Smooth muscle cell (in vitro differentiated cells): ENCODE results near the gene SMTNL2. TPM values are rescaled to one million over a fixed set of nuclear protein-coding genes. Genes with fewer than 3 reads are reported as not detected.

ENCODE experiments used
- DNase-seq: peaks from one replicate; lab custom pipeline; 2025; ENCODE audit not compliant: unreplicated experiment; lab: John Stamatoyannopoulos, UW
- H2AFZ ChIP-seq: fragments of 200-600 bp; sonication (generic); 2 replicates; pipeline ENCODE4 v1.6.0; 2016; ENCODE audit warnings: antibody characterized with exemption, low read depth, mild to moderate bottlenecking
- H3F3A ChIP-seq: fragments of 200-600 bp; sonication (generic); 2 replicates; pipeline ENCODE4 v1.6.0; 2017; ENCODE audit warnings: antibody characterized with exemption, low read depth
- H3K27ac ChIP-seq: fragments of 200-600 bp; sonication (generic); 2 replicates; pipeline ENCODE4 v1.5.1; 2016; ENCODE audit warnings: low read depth, mild to moderate bottlenecking
- H3K27me3 ChIP-seq: fragments of 200-600 bp; sonication (generic); 2 replicates; pipeline ENCODE4 v1.6.1; 2016; ENCODE audit warnings: low read depth, mild to moderate bottlenecking
- H3K36me3 ChIP-seq: fragments of 200-600 bp; sonication (generic); 2 replicates; pipeline ENCODE4 v1.5.1; 2016; ENCODE audit warnings: low read depth
- H3K4me1 ChIP-seq: fragments of 200-600 bp; sonication (generic); 2 replicates; pipeline ENCODE4 v1.5.1; 2016; ENCODE audit warnings: low read depth
- H3K4me2 ChIP-seq: fragments of 200-600 bp; sonication (generic); 2 replicates; pipeline ENCODE4 v1.6.0; 2016; ENCODE audit warnings: mild to moderate bottlenecking
- H3K4me3 ChIP-seq: fragments of 200-600 bp; sonication (generic); 2 replicates; pipeline ENCODE4 v1.5.1; 2016; ENCODE audit warnings: mild to moderate bottlenecking
- H3K79me2 ChIP-seq: fragments of 200-600 bp; sonication (generic); 2 replicates; pipeline ENCODE4 v1.6.0; 2016; ENCODE audit warnings: low read depth, mild to moderate bottlenecking
- H3K9ac ChIP-seq: fragments of 200-600 bp; sonication (generic); 2 replicates; pipeline ENCODE4 v1.6.0; 2016; ENCODE audit warnings: low read depth
- H3K9me3 ChIP-seq: fragments of 200-600 bp; sonication (generic); replicated peaks from 2 replicates; pipeline ENCODE4 v1.5.1; 2016; ENCODE audit warnings: low read depth
- H4K20me1 ChIP-seq: fragments of 200-600 bp; sonication (generic); 2 replicates; pipeline ENCODE4 v1.6.0; 2016; ENCODE audit warnings: low read depth
- WGBS: methylation state at CpG from one replicate; pipeline ENCODE4 v1.1.7; 2016; ENCODE audit warnings: low lambda C conversion rate; 5-methylcytosine and 5-hydroxymethylcytosine counted together
- polyA plus RNA-seq: library from polyadenylated mRNA; unstranded; fragments of >200 nt; fragmentation: Nextera tagmentation; extraction: Ambion mirVana; gene quantifications from 2 replicates; pipeline ENCODE4 v1.2.1, GENCODE V29; 2016
- total RNA-seq: library from RNA; depleted of rRNA; stranded (reverse); fragments of >200 nt; gene quantifications from 2 replicates; pipeline ENCODE4 v1.2.3, GENCODE V29; 2014
- TF ChIP-seq, protein P1 (sequence below): fragments of 200-600 bp; sonication (generic); IDR thresholded peaks from 2 replicates; pipeline ENCODE4 v1.5.1; 2017; ENCODE audit warnings: borderline replicate concordance, mild to moderate bottlenecking, antibody characterized with exemption; ENCODE audit not compliant: insufficient read depth, poor library complexity, severe bottlenecking

The SMTNL2 gene
- total and polyA plus RNA-seq, 2 experiments from 2014 or later = 5.1 to 8.3 TPM

DNA sequence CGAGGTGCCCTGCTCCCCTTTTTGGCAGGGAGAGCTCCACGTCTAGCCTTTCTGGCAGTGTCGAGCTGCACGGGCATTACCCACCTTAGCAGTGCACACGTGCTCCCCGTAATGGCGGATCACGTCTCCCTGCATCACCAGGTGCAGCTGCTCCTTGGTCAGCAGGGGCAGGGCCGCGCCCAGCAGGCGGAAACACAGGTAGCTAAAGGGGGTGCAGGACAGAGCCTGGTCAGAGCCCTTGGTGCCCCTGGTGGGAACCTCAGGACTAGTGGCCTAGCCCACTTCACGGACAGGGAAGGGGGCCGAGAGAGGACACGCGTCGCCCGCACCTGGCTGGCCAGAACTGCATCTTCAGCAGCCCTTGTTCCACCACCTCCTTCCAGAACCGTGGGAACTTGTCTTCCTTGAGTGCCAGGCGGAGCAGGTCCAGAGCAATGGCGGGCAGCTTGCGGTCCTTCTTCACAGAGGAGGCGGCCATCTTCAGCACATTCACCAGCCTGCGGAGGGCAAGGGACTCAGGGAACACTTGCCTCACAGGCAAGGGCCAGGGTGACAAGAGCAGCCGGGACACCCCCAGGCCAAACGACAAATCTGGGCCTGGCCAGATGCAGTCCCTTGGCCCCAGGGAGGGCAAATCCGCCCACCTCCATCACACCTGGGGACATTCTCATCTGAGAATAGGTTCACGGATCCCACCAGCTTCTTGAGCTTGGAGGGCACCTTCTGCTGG, 32.4 kb upstream of the SMTNL2 start:
- Histone ChIP-seq H3K4me2 (no peak overlapping the region), H3K79me2 (peaks cover 18% of the 10 kb centered on the region), H3K4me3 (no peak overlapping the region), H4K20me1 (no peaks in the 10 kb centered on the region), H2AFZ (no peak overlapping the region), H3K4me1 (peaks cover 17% of the 10 kb centered on the region), H3K9me3 (no peaks in the 10 kb centered on the region), H3K9ac (no peak overlapping the region), H3K36me3 (no peaks in the 10 kb centered on the region), H3F3A (no peaks in the 10 kb centered on the region), H3K27ac (no peak overlapping the region), H3K27me3 (no peaks in the 10 kb centered on the region)
- TF ChIP-seq, protein P1, sequence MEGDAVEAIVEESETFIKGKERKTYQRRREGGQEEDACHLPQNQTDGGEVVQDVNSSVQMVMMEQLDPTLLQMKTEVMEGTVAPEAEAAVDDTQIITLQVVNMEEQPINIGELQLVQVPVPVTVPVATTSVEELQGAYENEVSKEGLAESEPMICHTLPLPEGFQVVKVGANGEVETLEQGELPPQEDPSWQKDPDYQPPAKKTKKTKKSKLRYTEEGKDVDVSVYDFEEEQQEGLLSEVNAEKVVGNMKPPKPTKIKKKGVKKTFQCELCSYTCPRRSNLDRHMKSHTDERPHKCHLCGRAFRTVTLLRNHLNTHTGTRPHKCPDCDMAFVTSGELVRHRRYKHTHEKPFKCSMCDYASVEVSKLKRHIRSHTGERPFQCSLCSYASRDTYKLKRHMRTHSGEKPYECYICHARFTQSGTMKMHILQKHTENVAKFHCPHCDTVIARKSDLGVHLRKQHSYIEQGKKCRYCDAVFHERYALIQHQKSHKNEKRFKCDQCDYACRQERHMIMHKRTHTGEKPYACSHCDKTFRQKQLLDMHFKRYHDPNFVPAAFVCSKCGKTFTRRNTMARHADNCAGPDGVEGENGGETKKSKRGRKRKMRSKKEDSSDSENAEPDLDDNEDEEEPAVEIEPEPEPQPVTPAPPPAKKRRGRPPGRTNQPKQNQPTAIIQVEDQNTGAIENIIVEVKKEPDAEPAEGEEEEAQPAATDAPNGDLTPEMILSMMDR = no peak
- 95% methylated on average over 27 of the region's 27 CpGs for WGBS
- DNase-seq = no peak

DNA sequence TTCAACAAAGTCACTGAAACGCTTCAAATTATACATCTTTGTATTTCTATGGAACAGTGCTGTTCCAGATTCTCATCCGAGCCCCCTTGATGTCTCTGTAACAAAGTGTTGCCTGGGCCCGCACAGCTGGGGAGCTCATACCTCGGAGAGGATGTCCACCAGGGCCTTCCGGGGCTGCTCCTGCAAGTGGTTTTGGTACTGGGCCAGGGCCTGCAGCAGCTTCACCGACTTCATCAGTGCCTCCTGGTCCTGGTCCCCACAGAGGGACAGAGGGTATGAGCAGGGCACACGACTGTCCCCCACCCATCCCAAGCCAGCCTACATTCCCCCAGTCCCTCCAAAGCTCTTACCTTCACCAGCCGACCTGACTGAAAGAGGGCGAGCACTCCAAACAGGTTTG, 30.7 kb upstream of the SMTNL2 start:
- peaks cover 18% of the 10 kb centered on the region for H3K79me2 ChIP-seq

DNA sequence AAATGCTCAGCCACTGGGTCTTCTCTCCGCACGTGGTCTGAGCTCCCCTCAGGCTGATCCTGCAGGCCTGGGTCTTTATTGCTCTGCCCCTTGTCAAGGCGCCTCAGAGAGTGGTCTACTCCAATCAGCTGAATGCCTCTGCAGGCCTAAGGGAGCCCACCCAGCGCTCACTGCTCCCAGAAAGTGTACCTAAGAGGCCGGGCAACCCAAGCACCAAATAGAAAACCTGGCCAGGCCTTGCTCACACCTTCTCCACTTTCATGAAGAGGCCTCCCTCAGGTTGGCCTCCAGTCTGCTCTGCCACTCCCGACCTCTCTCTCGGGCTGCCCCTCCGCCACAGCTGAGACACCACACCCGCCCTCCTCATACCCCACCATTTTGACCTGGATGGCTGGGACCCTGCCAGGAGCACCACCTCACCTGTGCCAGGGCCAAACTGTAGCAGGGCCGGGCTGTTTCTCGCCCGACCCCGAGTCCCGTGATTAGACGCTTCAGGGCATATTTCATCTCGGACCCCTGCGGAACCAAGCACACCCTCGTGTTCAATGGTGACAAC, 29.8 kb upstream of the SMTNL2 start:
- H2AFZ ChIP-seq = peak overlapping the region; percentile 81
- peak overlapping the region; percentile 98 for H3K4me2 ChIP-seq
- H3K9ac ChIP-seq = peak overlapping the region; percentile 60
- no peaks in the 10 kb centered on the region for H3K9me3 ChIP-seq
- no peak overlapping the region for H3K27ac ChIP-seq
- H3K36me3 ChIP-seq = no peaks in the 10 kb centered on the region
- H3K4me1 ChIP-seq = peaks cover 17% of the 10 kb centered on the region
- H3K27me3 ChIP-seq = no peaks in the 10 kb centered on the region
- WGBS = 10% methylated on average over 18 of the region's 18 CpGs
- H3K79me2 ChIP-seq = peaks cover 18% of the 10 kb centered on the region
- no peak for DNase-seq
- no peaks in the 10 kb centered on the region for H4K20me1 ChIP-seq
- H3K4me3 ChIP-seq = peak overlapping the region; percentile 67
- no peaks in the 10 kb centered on the region for H3F3A ChIP-seq
- TF ChIP-seq, protein P1 = no peak

More for the DNA sequence above, 30.7 kb upstream of the SMTNL2 start:
- Histone ChIP-seq H3K4me1 (peaks cover 17% of the 10 kb centered on the region), H3K4me3 (no peak overlapping the region), H3K27me3 (no peaks in the 10 kb centered on the region), H2AFZ (no peak overlapping the region), H3F3A (no peaks in the 10 kb centered on the region), H4K20me1 (no peaks in the 10 kb centered on the region), H3K9ac (no peak overlapping the region), H3K4me2 (peak overlapping the region; percentile 98), H3K27ac (no peak overlapping the region), H3K9me3 (no peaks in the 10 kb centered on the region), H3K36me3 (no peaks in the 10 kb centered on the region)
- no peak for DNase-seq
- TF ChIP-seq, protein P1 = no peak
- WGBS = 89% methylated on average over 9 of the region's 9 CpGs
